Sigmoid colon (tissue), 7 donors: Measurements from ENCODE around the gene SLC25A43. TPM values are rescaled to one million over a fixed set of nuclear protein-coding genes. Genes with fewer than 3 reads are reported as not detected.

Experiments
- DNase-seq: peaks from one replicate; pipeline ENCODE4 v3.0.0-alpha.2; 2019
- H3K27ac ChIP-seq, 4 donors: fragments of 200-600 bp; sonication (generic); one replicate each; pipeline ENCODE4 v1.5.1; 2016 to 2019; ENCODE audit warnings: mild to moderate bottlenecking in 1 of 4
- H3K27me3 ChIP-seq, 3 donors: fragments of 200-600 bp; sonication (generic); one replicate each; pipeline ENCODE4 v1.5.1; 2019; ENCODE audit warnings: mild to moderate bottlenecking in 1 of 3
- H3K36me3 ChIP-seq, 4 donors: fragments of 200-600 bp; sonication (generic); one replicate each; pipeline ENCODE4 v1.5.1; 2016 to 2019
- H3K4me1 ChIP-seq, 4 donors: fragments of 200-600 bp; sonication (generic); one replicate each; pipeline ENCODE4 v1.5.1; 2017 to 2019
- H3K4me3 ChIP-seq, 4 donors: fragments of 200-600 bp; sonication (generic); one replicate each; pipeline ENCODE4 v1.5.1; 2017 to 2019; ENCODE audit warnings: mild to moderate bottlenecking in 2 of 4, moderate library complexity in 1 of 4
- H3K9me3 ChIP-seq, 4 donors: fragments of 200-600 bp in 3 of 4; sonication (generic) in 3 of 4; one replicate each; pipeline versions ENCODE4 v1.5.1 to v1.6.1; 2013 to 2019
- EP300 ChIP-seq, 4 donors: sonication (generic); formaldehyde crosslinking; IDR thresholded peaks; one replicate each; pipeline ENCODE4 v1.6.1; 2017; ENCODE audit warnings: antibody characterized with exemption in 4 of 4
- POLR2A ChIP-seq, 2 donors: fragments of 450-650 bp; IDR thresholded peaks; one replicate each; pipeline ENCODE4 v1.6.1; 2016; ENCODE audit warnings: antibody characterized with exemption in 2 of 2, mild to moderate bottlenecking in 2 of 2, moderate library complexity in 2 of 2
- POLR2AphosphoS5 ChIP-seq, 4 donors: sonication (generic); formaldehyde crosslinking; IDR thresholded peaks; one replicate each; pipeline ENCODE4 v1.6.1; 2017; ENCODE audit warnings: antibody characterized with exemption in 4 of 4
- WGBS, 2 donors: extraction: QIAGEN DNeasy Blood & Tissue Kit; methylation state at CpG; one replicate each; pipeline ENCODE4 v1.1.7; 2013; 5-methylcytosine and 5-hydroxymethylcytosine counted together
- intact Hi-C: fragments of 100-400 bp; cut with DNase I; formaldehyde crosslinking; loops from one replicate; pipeline ENCODE4 v1.15.1; 2023
- polyA plus RNA-seq, 3 donors: library from polyadenylated mRNA; stranded (reverse); fragments of 200-250 nt; gene quantifications; one replicate each; pipeline ENCODE4 v1.2.3, GENCODE V29; 2013
- total RNA-seq, 4 donors: library from RNA; depleted of rRNA; stranded (reverse); fragments of >200 nt; gene quantifications; one replicate each; pipeline ENCODE4 v1.1.0, GENCODE V29; 2016
- TF ChIP-seq, protein P1 (sequence below), 4 experiments: fragments of 450-650 bp in 3 of 4; fragments of 200-600 bp in 1 of 4; IDR thresholded peaks; one replicate each; pipeline ENCODE4 v1.5.1; 2016 to 2019; ENCODE audit warnings: antibody characterized with exemption in 4 of 4, mild to moderate bottlenecking in 3 of 4, moderate library complexity in 2 of 4
- donor health status: healthy with polysubstance abuse.
- donor health status: Bipolar disorder and iron deficiency.
- donor health status: healthy.

SLC25A43 gene
- total and polyA plus RNA-seq, 7 donors: 5.3 to 39.5 (median 16.1) TPM

DNA sequence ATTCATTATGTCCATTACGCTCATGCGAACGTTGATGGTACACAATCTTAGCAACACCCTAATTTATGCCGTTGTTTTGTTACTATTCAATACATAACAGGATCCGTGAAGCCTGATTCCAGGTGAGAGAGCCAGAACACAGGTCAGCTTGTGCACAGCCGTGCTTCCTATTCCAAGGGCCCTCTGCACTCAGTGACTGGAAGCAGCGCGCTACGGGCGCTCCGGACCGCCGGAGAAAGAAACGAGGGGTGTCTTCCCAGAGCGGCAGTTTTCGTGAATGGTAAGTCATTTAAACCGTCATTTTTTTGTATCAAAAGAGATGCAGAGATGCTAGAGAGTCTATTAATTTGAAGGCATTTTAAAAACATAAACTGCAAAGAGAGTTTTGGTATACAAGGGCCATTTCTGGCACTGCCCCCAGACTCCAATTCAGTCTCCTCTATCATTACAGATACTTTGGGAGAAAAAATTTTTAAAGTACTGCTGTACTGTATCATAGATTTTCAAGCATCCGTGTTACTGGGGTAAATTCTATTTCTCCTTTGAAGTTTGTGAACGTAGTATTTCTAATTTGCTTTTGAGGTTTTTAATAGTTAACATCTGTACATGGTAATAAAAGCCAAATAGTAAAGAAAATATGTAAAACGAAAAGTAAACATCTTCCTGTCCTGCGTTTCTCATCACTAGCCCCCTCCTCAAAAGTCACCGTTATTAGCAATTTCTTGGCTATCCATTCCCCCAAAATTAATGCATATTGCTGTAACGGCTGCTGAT lies 75.7 kb downstream of the SLC25A43 start:
- WGBS, 2 donors: 81 to 90% methylated on average over 23 of the region's 23 CpGs
- no peak for DNase-seq
- Histone ChIP-seq H3K36me3 (peaks cover 0 to 16% (median 4%) of the 10 kb centered on the region in 4 donors), H3K9me3 (no peaks in the 10 kb centered on the region), H3K4me3 (no peak overlapping the region), H3K27me3 (no peaks in the 10 kb centered on the region), H3K27ac (no peak overlapping the region), H3K4me1 (peaks cover 0 to 3% (median 0%) of the 10 kb centered on the region in 4 donors)
- intact Hi-C loops: no loop called here
- TF ChIP-seq EP300 (IDR thresholded peaks at IDR 0.05) (no peak), POLR2A (IDR thresholded peaks at IDR 0.05) (no peak), POLR2AphosphoS5 (IDR thresholded peaks at IDR 0.05) (no peak)
- TF ChIP-seq, protein P1, sequence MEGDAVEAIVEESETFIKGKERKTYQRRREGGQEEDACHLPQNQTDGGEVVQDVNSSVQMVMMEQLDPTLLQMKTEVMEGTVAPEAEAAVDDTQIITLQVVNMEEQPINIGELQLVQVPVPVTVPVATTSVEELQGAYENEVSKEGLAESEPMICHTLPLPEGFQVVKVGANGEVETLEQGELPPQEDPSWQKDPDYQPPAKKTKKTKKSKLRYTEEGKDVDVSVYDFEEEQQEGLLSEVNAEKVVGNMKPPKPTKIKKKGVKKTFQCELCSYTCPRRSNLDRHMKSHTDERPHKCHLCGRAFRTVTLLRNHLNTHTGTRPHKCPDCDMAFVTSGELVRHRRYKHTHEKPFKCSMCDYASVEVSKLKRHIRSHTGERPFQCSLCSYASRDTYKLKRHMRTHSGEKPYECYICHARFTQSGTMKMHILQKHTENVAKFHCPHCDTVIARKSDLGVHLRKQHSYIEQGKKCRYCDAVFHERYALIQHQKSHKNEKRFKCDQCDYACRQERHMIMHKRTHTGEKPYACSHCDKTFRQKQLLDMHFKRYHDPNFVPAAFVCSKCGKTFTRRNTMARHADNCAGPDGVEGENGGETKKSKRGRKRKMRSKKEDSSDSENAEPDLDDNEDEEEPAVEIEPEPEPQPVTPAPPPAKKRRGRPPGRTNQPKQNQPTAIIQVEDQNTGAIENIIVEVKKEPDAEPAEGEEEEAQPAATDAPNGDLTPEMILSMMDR (IDR thresholded peaks at IDR 0.05): no peak

DNA sequence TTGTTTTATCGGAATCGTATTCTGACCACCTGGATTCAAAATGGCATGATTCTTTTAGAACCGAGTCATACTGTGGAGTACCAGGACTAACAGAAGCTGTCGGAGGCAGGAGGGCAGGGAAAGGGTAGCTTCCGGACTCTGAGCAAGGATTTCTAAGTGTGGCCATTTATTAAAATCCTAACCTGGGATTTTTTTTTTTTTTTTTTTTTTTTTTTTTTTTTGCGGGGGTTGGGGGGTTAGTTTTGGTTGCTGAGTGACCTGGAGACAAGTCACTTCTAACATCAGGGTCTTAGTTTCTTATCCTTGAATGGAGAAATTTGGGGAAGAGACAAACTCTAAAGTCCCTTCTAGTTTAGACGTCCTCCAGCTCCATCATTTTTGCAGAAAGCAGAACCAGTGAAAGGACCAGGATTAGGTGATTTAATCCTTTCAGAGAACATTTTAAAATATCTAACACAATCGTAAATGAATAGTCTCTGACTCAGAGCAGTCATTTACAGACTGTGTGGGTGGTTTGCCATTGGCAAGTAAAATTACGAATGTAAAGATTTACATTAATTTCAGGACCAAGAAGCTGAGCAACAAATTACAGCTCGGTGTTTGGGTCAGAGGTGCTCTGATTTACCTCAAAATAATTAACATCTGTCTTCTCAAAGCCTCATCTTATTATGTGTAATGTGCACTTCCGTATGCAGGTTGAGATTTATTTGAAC lies 76.4 kb downstream of the SLC25A43 start:
- intact Hi-C loops: no loop called here
- Histone ChIP-seq H3K27me3 (no peaks in the 10 kb centered on the region), H3K27ac (no peak overlapping the region), H3K9me3 (no peaks in the 10 kb centered on the region), H3K4me1 (no peaks in the 10 kb centered on the region), H3K36me3 (peaks cover 0 to 9% (median under 1%) of the 10 kb centered on the region in 4 donors), H3K4me3 (no peak overlapping the region)
- TF ChIP-seq EP300 (IDR thresholded peaks at IDR 0.05) (no peak), POLR2AphosphoS5 (IDR thresholded peaks at IDR 0.05) (no peak), POLR2A (IDR thresholded peaks at IDR 0.05) (no peak)
- TF ChIP-seq, protein P1 (IDR thresholded peaks at IDR 0.05): no peak
- 72 to 79% methylated on average over 11 of the region's 11 CpGs for WGBS, 2 donors
- no peak for DNase-seq

DNA sequence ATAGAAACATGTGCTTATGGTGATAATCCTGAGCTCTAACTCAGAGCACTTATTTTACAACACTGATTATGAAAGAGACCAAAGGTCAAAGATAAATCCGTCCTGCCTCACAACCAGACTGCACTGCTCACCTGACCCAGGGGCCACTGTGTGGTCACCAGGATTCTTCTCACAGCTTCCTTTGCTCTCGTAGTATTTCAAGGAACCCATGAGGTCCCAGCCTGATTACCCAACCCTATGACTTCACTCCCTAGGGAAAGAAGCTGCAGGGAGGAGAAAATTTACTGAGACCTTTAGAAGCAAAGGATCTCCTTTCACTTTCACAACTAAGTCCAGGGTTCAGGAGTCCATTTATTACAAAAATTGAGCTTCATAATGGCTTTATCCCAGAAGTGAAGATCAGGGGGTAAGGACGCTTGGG lies 78.7 kb downstream of the SLC25A43 start:
- Histone ChIP-seq H3K36me3 (no peaks in the 10 kb centered on the region), H3K27me3 (no peaks in the 10 kb centered on the region), H3K9me3 (no peaks in the 10 kb centered on the region), H3K27ac (no peak overlapping the region), H3K4me1 (peaks cover 0 to 8% (median 0%) of the 10 kb centered on the region in 4 donors), H3K4me3 (no peak overlapping the region)
- intact Hi-C loops: no loop called here
- no peak for DNase-seq
- WGBS, 2 donors: 14 to 44% methylated on average over 3 of the region's 3 CpGs
- TF ChIP-seq POLR2A (IDR thresholded peaks at IDR 0.05) (no peak), EP300 (IDR thresholded peaks at IDR 0.05) (no peak), POLR2AphosphoS5 (IDR thresholded peaks at IDR 0.05) (no peak)
- TF ChIP-seq, protein P1 (IDR thresholded peaks at IDR 0.05): no peak

DNA sequence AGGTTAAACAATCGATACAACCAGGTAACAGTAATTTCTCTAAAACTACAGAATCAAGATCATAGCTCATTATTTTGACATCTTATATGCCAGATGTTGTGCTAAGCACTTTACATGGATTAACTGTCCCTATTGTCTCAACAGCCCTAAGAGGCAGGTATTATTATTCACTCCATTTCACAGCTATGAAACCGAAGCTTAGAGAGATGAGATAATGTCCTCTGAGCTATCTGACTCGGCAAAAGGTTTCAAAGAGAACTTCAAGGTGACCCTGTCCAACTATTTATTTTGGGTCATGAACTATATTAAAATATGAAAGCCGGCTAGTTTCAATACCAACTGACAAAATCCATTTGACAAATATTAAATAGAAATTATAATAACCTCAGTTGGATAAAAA lies 79.4 kb downstream of the SLC25A43 start:
- Histone ChIP-seq H3K36me3 (no peaks in the 10 kb centered on the region), H3K9me3 (no peaks in the 10 kb centered on the region), H3K4me3 (no peak overlapping the region), H3K4me1 (peaks cover 0 to 8% (median 0%) of the 10 kb centered on the region in 4 donors), H3K27ac (no peak overlapping the region), H3K27me3 (no peaks in the 10 kb centered on the region)
- TF ChIP-seq EP300 (IDR thresholded peaks at IDR 0.05): no peak
- TF ChIP-seq, protein P1 (IDR thresholded peaks at IDR 0.05): no peak
- no peak for TF ChIP-seq POLR2A (IDR thresholded peaks at IDR 0.05)
- TF ChIP-seq POLR2AphosphoS5 (IDR thresholded peaks at IDR 0.05): no peak
- WGBS, 2 donors: 90 to 94% methylated on average over 4 of the region's 4 CpGs
- intact Hi-C loops: no loop called here
- DNase-seq: no peak
